ENCODE results near the gene BLACAT1. TPM values are rescaled to one million over a fixed set of nuclear protein-coding genes. Genes with fewer than 3 reads are reported as not detected.

The BLACAT1 gene
- total and polyA plus RNA-seq, 2 of the 8 experiments (the other 6 are each of a cell fraction or from before 2014, with no cell fraction given) = 3.5 to 10.5 TPM

DNA sequence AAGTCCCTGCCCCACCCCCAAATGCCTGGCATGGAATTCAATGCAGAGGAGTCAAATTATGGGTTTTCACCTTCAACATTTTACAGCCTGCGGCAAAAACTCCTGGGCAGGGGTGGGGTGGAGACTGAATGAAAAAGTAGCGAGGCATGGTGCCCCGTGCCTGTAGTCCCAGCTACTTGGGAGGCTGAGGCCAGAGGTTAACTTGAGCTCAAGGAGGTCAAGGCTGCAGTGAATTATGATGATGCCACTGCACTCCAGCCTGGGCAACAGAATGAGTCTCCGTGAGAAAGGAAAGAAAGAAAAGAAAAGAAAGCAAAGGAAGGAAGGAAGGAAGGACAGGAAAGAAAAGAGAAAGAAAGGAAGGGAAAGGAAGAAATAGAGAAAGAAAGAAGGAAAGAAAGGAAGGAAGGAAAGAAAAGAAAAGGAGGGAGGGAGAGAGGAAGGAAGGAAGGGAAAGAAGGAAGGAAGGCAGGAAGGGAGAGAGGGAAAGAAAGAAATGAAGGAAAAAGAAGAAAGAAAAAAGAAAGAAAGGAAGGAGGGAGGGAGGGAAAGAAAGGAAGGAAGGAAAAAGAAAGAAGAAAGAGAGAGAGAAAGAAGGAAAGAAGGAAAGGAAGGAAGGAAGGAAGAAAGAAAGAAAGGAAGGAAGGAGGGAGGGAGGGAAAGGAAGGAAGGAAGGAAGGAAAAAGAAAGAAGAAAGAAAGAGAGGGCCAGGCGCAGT is 45.1 kb downstream of the BLACAT1 start:
- Histone ChIP-seq H3K56ac (replicated peaks; ENCODE audit: insufficient read length, low read depth, low read length) (no peak overlapping the region), H2AK5ac (ENCODE audit: low read depth, low read length) (no peak overlapping the region), H3K4ac (replicated peaks; ENCODE audit: insufficient read length, low read depth, low read length) (no peak overlapping the region), H2AFZ (ENCODE audit: low read length) (no peak overlapping the region), H2BK5ac (ENCODE audit: low read depth, low read length) (no peak overlapping the region), H3K4me3 (ENCODE audit: extremely low read depth in 1 of 4, insufficient read depth in 2 of 4, low read depth in 3 of 4, low read length in 4 of 4) (no peak overlapping the region), H3K9me3 (ENCODE audit: insufficient read depth in 2 of 2, low read depth in 1 of 2, low read length in 1 of 2) (peaks cover 3 to 14% of the 10 kb centered on the region in 2 experiments; a peak in 3 of 4 replicates), H4K5ac (ENCODE audit: insufficient read length, low read depth, low read length) (no peak overlapping the region), H2BK20ac (ENCODE audit: low read length) (no peak overlapping the region), H3K4me2 (ENCODE audit: insufficient read depth in 1 of 2, low read depth in 2 of 2, low read length in 2 of 2) (no peak overlapping the region), H2BK15ac (ENCODE audit: low read length) (no peak overlapping the region), H2BK120ac (replicated peaks; ENCODE audit: low read depth, low read length) (no peak overlapping the region), H3K18ac (ENCODE audit: extremely low read depth, low read length) (no peak overlapping the region), H3K23me2 (ENCODE audit: low read depth, low read length) (no peaks in the 10 kb centered on the region), H3K79me2 (ENCODE audit: control insufficient read depth in 1 of 2, insufficient read depth in 2 of 2, low read length in 2 of 2) (no peaks in the 10 kb centered on the region), H3K14ac (ENCODE audit: insufficient read length) (no peak overlapping the region), H4K8ac (ENCODE audit: extremely low read depth, insufficient read depth, low read length) (no peak overlapping the region), H3K4me1 (replicated peaks in 1 of 4; ENCODE audit: control insufficient read depth in 3 of 4, insufficient read depth in 4 of 4, low read length in 3 of 4) (no peaks in the 10 kb centered on the region), H3K23ac (ENCODE audit: insufficient read length) (no peak overlapping the region), H3K27ac (ENCODE audit: low read depth, low read length) (no peak overlapping the region), H3K9ac (replicated peaks in 1 of 4; ENCODE audit: extremely low read depth in 1 of 4, low read depth in 3 of 4, low read length in 3 of 4) (no peak overlapping the region), H4K91ac (replicated peaks; ENCODE audit: insufficient read length, low read length) (no peak overlapping the region), H3K79me1 (ENCODE audit: low read depth, low read length) (no peaks in the 10 kb centered on the region), H3K36me3 (ENCODE audit: control insufficient read depth in 2 of 4, insufficient read depth in 4 of 4, low read length in 3 of 4) (no peaks in the 10 kb centered on the region), H3K27me3 (replicated peaks in 1 of 4; ENCODE audit: control insufficient read depth in 3 of 4, extremely low read depth in 1 of 4, insufficient read depth in 3 of 4, low read length in 3 of 4) (peaks cover 0 to 1% (median 0%) of the 10 kb centered on the region in 4 experiments; a peak in 1 of 7 replicates), H2BK12ac (ENCODE audit: low read depth, low read length) (no peak overlapping the region), H4K20me1 (replicated peaks in 1 of 2; ENCODE audit: control insufficient read depth in 1 of 2, insufficient read depth in 2 of 2, low read length in 2 of 2) (no peaks in the 10 kb centered on the region)
- FAIRE-seq = no peak
- ChIA-PET POLR2A (ENCODE audit: partially characterized antibody) (no interaction called here), CTCF (ENCODE audit: partially characterized antibody) (interaction anchor here (0.9 to 12.3 kb wide), 12 partner anchors 12 to 118 kb away, joined by 3 to 146 read pairs (median 5); no protein-coding TSS in a partner anchor)
- WGBS, 2 experiments (ENCODE audit: extremely low coverage in 1 of 2, insufficient coverage in 1 of 2, insufficient read length in 1 of 2, insufficient replicate concordance in 2 of 2, low coverage in 1 of 2, low lambda C conversion rate in 2 of 2, missing lambda C conversion rate in 1 of 2) = 85% methylated on average over 4 of the region's 5 CpGs; no CpG with 5 or more reads in 1 of the 2 experiments
- no peak for DNase-seq (ENCODE audit: low read depth in 1 of 2, low spot score in 2 of 2)
- TF ChIP-seq TAF1 (IDR thresholded peaks at IDR 0.05; ENCODE audit: low read depth, low read length) = no peak
- TF ChIP-seq YY1 (IDR thresholded peaks at IDR 0.05; ENCODE audit: low read depth, low read length) = no peak
- TF ChIP-seq CBX5 (IDR thresholded peaks at IDR 0.05; ENCODE audit: low read depth, low read length) = no peak
- TF ChIP-seq GTF2F1 (IDR thresholded peaks at IDR 0.05; ENCODE audit: borderline replicate concordance, low read depth, low read length) = no peak
- TF ChIP-seq CEBPB (IDR thresholded peaks at IDR 0.05; ENCODE audit: low read depth, low read length) = no peak
- no peak for TF ChIP-seq CHD2 (IDR thresholded peaks at IDR 0.05; ENCODE audit: low read length)
- no peak for TF ChIP-seq TEAD4 (IDR thresholded peaks at IDR 0.05; ENCODE audit: low read depth, low read length)
- no peak for TF ChIP-seq ASH2L (IDR thresholded peaks at IDR 0.05; ENCODE audit: low read length)
- no peak for TF ChIP-seq SP2 (IDR thresholded peaks at IDR 0.05; ENCODE audit: low read length)
- no peak for TF ChIP-seq TCF12 (IDR thresholded peaks at IDR 0.05; ENCODE audit: low read depth, low read length)
- no peak for TF ChIP-seq SRF (IDR thresholded peaks at IDR 0.05; ENCODE audit: low read depth, low read length)
